ENCODE data around the gene TPBG.

The TPBG gene

DNA sequence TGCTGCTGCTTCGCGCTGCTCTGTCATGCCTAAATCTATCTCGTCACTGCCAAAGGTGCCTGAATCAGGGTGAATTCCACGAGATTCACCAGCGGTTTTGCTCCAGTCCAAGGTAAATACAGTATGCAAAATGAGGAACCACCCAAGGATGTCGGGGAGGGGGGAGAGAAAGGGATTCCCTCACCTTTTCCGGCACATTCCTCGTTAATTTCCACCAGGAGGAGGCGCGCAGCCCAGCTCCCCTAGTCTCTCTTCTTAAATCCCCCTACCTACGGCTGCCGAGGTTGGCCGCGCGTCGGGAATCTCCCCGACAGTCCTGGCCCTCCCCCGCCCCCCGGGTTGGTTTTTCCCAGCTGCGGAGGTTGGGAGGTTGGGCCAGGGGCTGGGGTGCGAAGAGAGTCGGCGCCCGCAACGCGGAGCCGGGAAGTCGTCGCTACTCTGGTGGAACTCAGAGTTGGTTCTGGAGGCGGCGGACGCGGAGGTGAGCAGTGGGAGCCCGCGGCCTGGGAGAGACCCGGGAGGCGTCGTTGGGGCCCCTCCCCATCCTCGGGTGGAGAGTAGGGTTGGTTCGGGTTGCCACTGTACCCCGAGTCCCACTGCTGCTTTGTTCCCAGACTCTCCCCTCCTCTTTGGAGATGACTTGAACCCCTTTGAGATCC, at the start of gene TPBG:
TPBG (plus strand) TSS at position 390 of the 659 bp plus-strand sequence. CDS start 1,145 bp downstream, outside the sequence.
- H3K9ac ChIP-seq (ENCODE audit: low read length): no peak within 1 kb of the TSS
- H3K27ac ChIP-seq (ENCODE audit: low read depth, low read length): no peak within 1 kb of the TSS
- H3K4me3 ChIP-seq (ENCODE audit: insufficient read depth, low read length, poor library complexity, severe bottlenecking): no peak within 1 kb of the TSS
- H3F3A ChIP-seq (ENCODE audit: insufficient read depth): no peaks in the 10 kb centered on the region
- no peaks in the 10 kb centered on the region for H3K9me3 ChIP-seq (ENCODE audit: insufficient read depth, low read length)
- H4K20me1 ChIP-seq (ENCODE audit: low read depth, low read length): no peaks in the 10 kb centered on the region
- H3K79me2 ChIP-seq (ENCODE audit: insufficient read depth, low read length): no peaks in the 10 kb centered on the region
- no peak within 1 kb of the TSS for H3K4me2 ChIP-seq (ENCODE audit: low read depth, low read length, poor library complexity, severe bottlenecking)
- no peaks in the 10 kb centered on the region for H3K9me2 ChIP-seq (replicated peaks; ENCODE audit: insufficient read depth, low read length)
- no peaks in the 10 kb centered on the region for H3K27me3 ChIP-seq (ENCODE audit: low read length)
- H2AFZ ChIP-seq (ENCODE audit: low read depth, low read length, severe bottlenecking): no peak within 1 kb of the TSS
- no peak for TF ChIP-seq EZH2phosphoT487 (conservative IDR thresholded peaks at IDR 0.05; ENCODE audit: low read length)
- no peak for TF ChIP-seq CTCF (IDR thresholded peaks at IDR 0.05; ENCODE audit: insufficient read depth, low read length, poor library complexity, severe bottlenecking)
- no peaks in the 10 kb centered on the region for H3K36me3 ChIP-seq (ENCODE audit: low read length)

- H3K9ac ChIP-seq (ENCODE audit: low read length): no peak overlapping the region
- no peaks in the 10 kb centered on the region for H3K36me3 ChIP-seq (ENCODE audit: low read length)
- no peaks in the 10 kb centered on the region for H3K27me3 ChIP-seq (ENCODE audit: low read length)
- no peaks in the 10 kb centered on the region for H3F3A ChIP-seq (ENCODE audit: insufficient read depth)
- H3K4me2 ChIP-seq (ENCODE audit: low read depth, low read length, poor library complexity, severe bottlenecking): no peak overlapping the region
- no peaks in the 10 kb centered on the region for H3K79me2 ChIP-seq (ENCODE audit: insufficient read depth, low read length)
- H3K4me3 ChIP-seq (ENCODE audit: insufficient read depth, low read length, poor library complexity, severe bottlenecking): no peak overlapping the region
- no peaks in the 10 kb centered on the region for H4K20me1 ChIP-seq (ENCODE audit: low read depth, low read length)
- TF ChIP-seq EZH2phosphoT487 (conservative IDR thresholded peaks at IDR 0.05; ENCODE audit: low read length): no peak
- TF ChIP-seq CTCF (IDR thresholded peaks at IDR 0.05; ENCODE audit: insufficient read depth, low read length, poor library complexity, severe bottlenecking): no peak
- H3K27ac ChIP-seq (ENCODE audit: low read depth, low read length): no peak overlapping the region
- no peaks in the 10 kb centered on the region for H3K9me3 ChIP-seq (ENCODE audit: insufficient read depth, low read length)
- no peaks in the 10 kb centered on the region for H3K9me2 ChIP-seq (replicated peaks; ENCODE audit: insufficient read depth, low read length)
- H2AFZ ChIP-seq (ENCODE audit: low read depth, low read length, severe bottlenecking): no peak overlapping the region
These were observed 41.2 kb upstream of the TPBG start for GRCh38 chr6:82322386-82322785.

- no peak for TF ChIP-seq CTCF (IDR thresholded peaks at IDR 0.05; ENCODE audit: insufficient read depth, low read length, poor library complexity, severe bottlenecking)
- Histone ChIP-seq H3K36me3 (ENCODE audit: low read length) (no peaks in the 10 kb centered on the region), H3K4me2 (ENCODE audit: low read depth, low read length, poor library complexity, severe bottlenecking) (no peak overlapping the region), H3K79me2 (ENCODE audit: insufficient read depth, low read length) (no peaks in the 10 kb centered on the region), H3K27me3 (ENCODE audit: low read length) (no peaks in the 10 kb centered on the region), H4K20me1 (ENCODE audit: low read depth, low read length) (no peaks in the 10 kb centered on the region), H3K9me3 (ENCODE audit: insufficient read depth, low read length) (no peaks in the 10 kb centered on the region), H2AFZ (ENCODE audit: low read depth, low read length, severe bottlenecking) (no peak overlapping the region), H3K4me3 (ENCODE audit: insufficient read depth, low read length, poor library complexity, severe bottlenecking) (no peak overlapping the region), H3K9me2 (replicated peaks; ENCODE audit: insufficient read depth, low read length) (no peaks in the 10 kb centered on the region), H3K27ac (ENCODE audit: low read depth, low read length) (no peak overlapping the region), H3F3A (ENCODE audit: insufficient read depth) (no peaks in the 10 kb centered on the region), H3K9ac (ENCODE audit: low read length) (no peak overlapping the region)
These were observed 33.9 kb upstream of the TPBG start for GRCh38 chr6:82329766-82330165.
